Neuronal stem cell (in vitro differentiated cells): ENCODE data around the gene UFD1.

Source experiments
- DNase-seq: peaks from one replicate; pipeline ENCODE4 v3.0.0-alpha.2; 2013; ENCODE audit warnings: low spot score
- H2AFZ ChIP-seq: one replicate; pipeline ENCODE4 v1.6.1; 2013; ENCODE audit warnings: mild to moderate bottlenecking, low read length, inconsistent platforms
- H2AK5ac ChIP-seq: 2 replicates; pipeline ENCODE4 v1.6.1; 2013; ENCODE audit warnings: low read depth, mild to moderate bottlenecking, inconsistent platforms, low read length, moderate library complexity, mixed read lengths
- H2BK120ac ChIP-seq: 2 replicates; pipeline ENCODE4 v1.6.1; 2013; ENCODE audit warnings: low read depth, mild to moderate bottlenecking, inconsistent platforms, low read length, moderate library complexity, mixed read lengths
- H2BK12ac ChIP-seq: one replicate; pipeline ENCODE4 v1.6.1; 2013; ENCODE audit warnings: low read length, inconsistent platforms
- H2BK15ac ChIP-seq: 2 replicates; pipeline ENCODE4 v1.6.1; 2013; ENCODE audit warnings: mild to moderate bottlenecking, low read length, inconsistent platforms, mixed read lengths
- H2BK5ac ChIP-seq: one replicate; pipeline ENCODE4 v1.6.1; 2013; ENCODE audit warnings: inconsistent platforms, mild to moderate bottlenecking, low read length, moderate library complexity
- H3K14ac ChIP-seq: one replicate; pipeline ENCODE4 v1.6.1; 2013; ENCODE audit warnings: low read length, inconsistent platforms
- H3K18ac ChIP-seq: 2 replicates; pipeline ENCODE4 v1.6.1; 2013; ENCODE audit warnings: low read length, inconsistent platforms
- H3K23ac ChIP-seq: 2 replicates; pipeline ENCODE4 v1.6.1; 2013; ENCODE audit warnings: low read depth, mild to moderate bottlenecking, mixed read lengths, low read length, inconsistent platforms; ENCODE audit not compliant: poor library complexity
- H3K27ac ChIP-seq: replicated peaks from 3 replicates; pipeline ENCODE4 v1.5.1; 2013; ENCODE audit warnings: low read length, inconsistent platforms
- H3K27me3 ChIP-seq, 3 experiments: 2 replicates each; pipeline ENCODE4 v1.6.1; 2013; ENCODE audit warnings: low read length in 3 of 3, mild to moderate bottlenecking in 2 of 3, inconsistent platforms in 1 of 3, low read depth in 1 of 3, mixed read lengths in 1 of 3, moderate library complexity in 1 of 3; ENCODE audit not compliant: control insufficient read depth in 3 of 3, insufficient read depth in 3 of 3
- H3K36me3 ChIP-seq, 2 donors: replicated peaks in 1 of 2; 2 replicates each; pipeline ENCODE4 v1.6.1; 2013; ENCODE audit warnings: low read length in 2 of 2; ENCODE audit not compliant: control insufficient read depth in 2 of 2, insufficient read depth in 2 of 2
- H3K4ac ChIP-seq: 2 replicates; pipeline ENCODE4 v1.6.1; 2013; ENCODE audit warnings: inconsistent platforms, mild to moderate bottlenecking, low read length, moderate library complexity
- H3K4me1 ChIP-seq, 2 donors: 1 replicate in 1 of 2; 2 replicates in 1 of 2; pipeline ENCODE4 v1.6.1; 2013; ENCODE audit warnings: low read length in 2 of 2, low read depth in 1 of 2; ENCODE audit not compliant: control insufficient read depth in 2 of 2, insufficient read depth in 1 of 2
- H3K4me2 ChIP-seq: one replicate; pipeline ENCODE4 v1.6.1; 2013; ENCODE audit warnings: mild to moderate bottlenecking, low read length, inconsistent platforms; ENCODE audit not compliant: insufficient read depth, poor library complexity, severe bottlenecking
- H3K4me3 ChIP-seq, 2 donors: 2 replicates each; pipeline ENCODE4 v1.5.1; 2013; ENCODE audit warnings: low read length in 2 of 2, mild to moderate bottlenecking in 2 of 2, inconsistent platforms in 1 of 2, moderate library complexity in 1 of 2
- H3K79me1 ChIP-seq: one replicate; pipeline ENCODE4 v1.6.1; 2013; ENCODE audit warnings: low read depth, mild to moderate bottlenecking, inconsistent platforms, low read length, moderate library complexity
- H3K9ac ChIP-seq: one replicate; pipeline ENCODE4 v1.6.1; 2013; ENCODE audit warnings: mild to moderate bottlenecking, low read depth, low read length, inconsistent platforms; ENCODE audit not compliant: poor library complexity
- H3K9me3 ChIP-seq, 2 donors: replicated peaks in 1 of 2; 2 replicates each; pipeline versions ENCODE3 to v1.6.1; 2013; ENCODE audit warnings: low read length in 2 of 2, mild to moderate bottlenecking in 2 of 2, inconsistent platforms in 1 of 2, low read depth in 1 of 2, mixed read lengths in 1 of 2, moderate library complexity in 1 of 2; ENCODE audit not compliant: control insufficient read depth in 2 of 2, insufficient read depth in 1 of 2
- H4K8ac ChIP-seq: one replicate; pipeline ENCODE4 v1.6.1; 2013; ENCODE audit warnings: low read depth, mild to moderate bottlenecking, inconsistent platforms, low read length, moderate library complexity
- H4K91ac ChIP-seq: one replicate; pipeline ENCODE4 v1.6.1; 2013; ENCODE audit warnings: low read length, low read depth, mild to moderate bottlenecking, inconsistent platforms; ENCODE audit not compliant: poor library complexity
- whole genome bisulfite sequencing, 2 donors: extraction: QIAGEN DNeasy Blood & Tissue Kit; methylation state at CpG; one replicate each; pipeline ENCODE4 v1.1.7; 2013; ENCODE audit warnings: missing lambda C conversion rate in 2 of 2, mixed read lengths in 1 of 2; ENCODE audit not compliant: insufficient read length in 2 of 2, insufficient replicate concordance in 1 of 2; ENCODE audit errors: extremely low coverage in 2 of 2; 5-methylcytosine and 5-hydroxymethylcytosine counted together

Gene UFD1

DNA sequence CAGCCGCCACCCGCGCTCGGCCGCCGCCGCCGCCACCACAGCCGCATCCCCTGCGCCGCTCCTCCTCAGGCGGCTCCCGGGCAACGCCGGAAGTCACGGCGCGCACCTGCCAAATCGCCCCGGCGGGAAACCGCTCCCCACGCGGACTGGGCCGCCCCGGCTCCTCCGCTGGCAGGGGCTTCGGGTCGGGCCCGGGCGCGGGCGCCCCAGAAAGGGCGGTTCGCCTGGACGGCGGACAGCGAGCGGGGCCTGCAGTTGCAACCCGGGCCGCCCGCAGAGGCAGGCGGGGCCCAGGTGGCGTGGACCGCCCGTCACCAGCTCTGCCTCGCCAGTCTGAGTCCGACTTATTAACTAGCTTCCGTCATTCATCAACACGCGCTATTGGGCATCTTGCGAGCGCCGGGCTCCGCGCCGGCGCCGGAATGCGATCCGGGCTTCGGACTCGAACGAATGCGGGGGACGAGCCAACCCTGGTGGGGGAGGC lies 47.3 kb downstream of the UFD1 start, which contains the start of gene HIRA:
Gene HIRA (minus strand): TSS at position 85 of the 484 bp plus-strand sequence. CDS start 257 bp downstream, outside the sequence.
- DNase-seq: peak; percentile 86
- Histone ChIP-seq H2BK12ac (no peak within 1 kb of the TSS), H3K4me1 (peaks cover 5 to 18% of the 10 kb centered on the region in 2 donors), H3K9ac (peak within 1 kb of the TSS; percentile 96), H3K36me3 (peaks cover 15 to 39% of the 10 kb centered on the region in 2 donors), H3K27me3 (no peaks in the 10 kb centered on the region), H2BK15ac (no peak within 1 kb of the TSS), H3K18ac (peak within 1 kb of the TSS; percentile 97), H2AK5ac (peak within 1 kb of the TSS; percentile 81), H3K9me3 (no peaks in the 10 kb centered on the region), H3K4ac (no peak within 1 kb of the TSS), H3K79me1 (peaks cover 3% of the 10 kb centered on the region), H3K27ac (peak within 1 kb of the TSS; percentile 87), H2AFZ (peak within 1 kb of the TSS; percentile 91), H3K23ac (peak within 1 kb of the TSS; percentile 100), H3K4me3 (peak within 1 kb of the TSS; percentile 94 to 95), H3K14ac (peak within 1 kb of the TSS; percentile 39), H2BK120ac (peak within 1 kb of the TSS; percentile 0), H3K4me2 (peak within 1 kb of the TSS; percentile 96), H4K8ac (no peak within 1 kb of the TSS), H2BK5ac (peak within 1 kb of the TSS; percentile 93), H4K91ac (peak within 1 kb of the TSS; percentile 50)
- no CpG with 5 or more reads among the region's 66 CpGs for WGBS, 2 donors

DNA sequence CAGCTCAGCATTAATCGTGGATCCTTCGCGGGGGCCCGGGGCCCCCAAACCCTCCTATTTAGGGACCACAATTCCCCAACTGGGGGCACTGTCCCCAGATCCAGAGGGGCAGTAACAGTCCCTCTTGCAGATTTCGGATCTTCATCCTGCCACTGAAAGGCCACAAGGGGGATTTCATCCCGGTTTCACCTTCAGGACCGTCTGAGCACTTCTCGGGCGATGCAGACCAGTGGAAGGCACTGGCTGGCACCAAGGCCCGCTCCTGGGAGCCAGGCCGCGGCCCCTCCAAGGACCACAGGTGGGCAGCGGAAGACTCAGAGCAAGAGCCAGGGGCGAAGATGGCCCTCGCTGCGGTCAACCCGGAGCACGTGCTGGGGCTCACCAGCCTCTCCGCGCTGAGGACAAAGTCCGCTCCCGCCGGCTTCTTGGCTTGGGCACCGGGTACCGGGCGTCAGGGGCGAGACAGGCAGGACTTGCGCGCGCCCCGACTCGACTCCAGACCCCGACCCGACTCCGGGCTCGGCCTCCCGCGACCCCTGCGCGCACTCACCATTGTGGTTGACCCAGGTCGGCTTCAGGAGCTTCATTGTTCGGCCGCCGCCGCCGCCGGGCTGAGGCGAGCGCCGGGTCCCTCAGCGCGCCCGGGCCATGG lies 48.0 kb downstream of the UFD1 start:
- Histone ChIP-seq H3K27ac (no peak overlapping the region), H2AFZ (peak overlapping the region; percentile 78), H3K4ac (no peak overlapping the region), H2BK5ac (peak overlapping the region; percentile 35), H3K18ac (peak overlapping the region; percentile 88), H3K4me3 (peak overlapping the region; percentile 94 to 95), H3K9me3 (no peaks in the 10 kb centered on the region), H3K4me2 (peak overlapping the region; percentile 66), H3K27me3 (no peaks in the 10 kb centered on the region), H2BK15ac (no peak overlapping the region), H3K23ac (peak overlapping the region; percentile 100), H3K79me1 (peaks cover 3% of the 10 kb centered on the region), H2BK120ac (peak overlapping the region; percentile 0), H3K14ac (no peak overlapping the region), H3K9ac (peak overlapping the region; percentile 86), H4K8ac (no peak overlapping the region), H3K36me3 (peaks cover 14 to 39% of the 10 kb centered on the region in 2 donors), H4K91ac (no peak overlapping the region), H2BK12ac (no peak overlapping the region), H3K4me1 (peaks cover 5 to 18% of the 10 kb centered on the region in 2 donors), H2AK5ac (no peak overlapping the region)
- no CpG with 5 or more reads among the region's 53 CpGs for WGBS, 2 donors
- DNase-seq: peak; percentile 39

DNA sequence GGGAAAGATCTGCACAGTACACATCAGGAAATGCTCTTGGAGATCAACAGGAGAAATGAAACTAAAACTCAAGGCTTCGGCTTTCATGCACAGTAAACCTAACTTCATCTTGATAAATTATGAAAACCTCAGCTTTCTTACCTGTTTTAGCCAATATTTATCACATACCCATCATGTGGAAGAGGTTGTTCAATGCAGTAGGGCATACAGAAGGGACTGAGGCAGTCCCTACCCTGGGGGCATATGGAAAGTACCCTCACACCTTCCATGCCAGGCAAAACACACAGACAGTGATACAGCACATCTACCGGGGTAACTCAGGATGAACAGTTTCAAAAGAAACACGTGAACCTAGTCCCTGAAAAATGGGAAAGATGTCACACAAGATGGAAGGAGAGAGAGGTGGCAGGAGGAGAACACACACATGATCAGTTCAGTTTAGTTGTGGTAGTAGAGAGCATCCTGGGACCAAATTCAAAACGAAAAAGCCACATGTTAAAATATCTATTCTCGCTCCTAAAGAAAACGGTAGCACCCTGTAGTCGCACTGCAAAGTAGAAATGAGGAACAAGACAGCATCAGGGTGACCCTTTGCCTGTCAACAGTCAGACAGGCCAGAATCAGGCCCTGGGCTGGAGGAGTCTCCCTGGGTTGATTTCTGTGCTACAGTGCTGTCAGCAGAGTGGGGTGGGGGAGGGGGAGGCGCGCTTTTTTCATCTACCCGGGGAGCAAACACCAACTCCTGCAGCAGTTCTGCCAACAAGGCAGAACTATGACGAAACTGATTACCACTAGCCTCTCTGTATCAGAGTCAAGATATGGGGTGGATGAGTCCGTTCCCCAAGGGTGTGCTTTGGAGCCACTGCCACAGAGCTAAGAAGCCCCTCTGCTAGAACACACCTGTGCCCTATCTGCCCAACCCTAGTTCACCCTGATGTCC lies 48.8 kb downstream of the UFD1 start:
- H2BK15ac ChIP-seq: no peak overlapping the region
- no peak overlapping the region for H4K8ac ChIP-seq
- H2BK120ac ChIP-seq: no peak overlapping the region
- H2AK5ac ChIP-seq: no peak overlapping the region
- H3K79me1 ChIP-seq: peaks cover 4% of the 10 kb centered on the region
- H3K36me3 ChIP-seq: peaks cover 10 to 34% of the 10 kb centered on the region in 2 donors
- no peaks in the 10 kb centered on the region for H3K27me3 ChIP-seq
- H3K18ac ChIP-seq: no peak overlapping the region
- H3K4me2 ChIP-seq: peak overlapping the region; percentile 66
- H4K91ac ChIP-seq: no peak overlapping the region
- H3K4me3 ChIP-seq: peak overlapping the region; percentile 94 to 95
- no peak overlapping the region for H3K4ac ChIP-seq
- no peaks in the 10 kb centered on the region for H3K9me3 ChIP-seq
- no peak overlapping the region for H2BK5ac ChIP-seq
- no peak overlapping the region for H3K14ac ChIP-seq
- H3K9ac ChIP-seq: no peak overlapping the region
- no peak overlapping the region for H3K23ac ChIP-seq
- DNase-seq: no peak
- WGBS, 2 donors: no CpG with 5 or more reads among the region's 12 CpGs
- no peak overlapping the region for H2BK12ac ChIP-seq
- no peak overlapping the region for H3K27ac ChIP-seq
- peak overlapping the region; percentile 78 for H2AFZ ChIP-seq
- H3K4me1 ChIP-seq: peaks cover 5 to 18% of the 10 kb centered on the region in 2 donors

DNA sequence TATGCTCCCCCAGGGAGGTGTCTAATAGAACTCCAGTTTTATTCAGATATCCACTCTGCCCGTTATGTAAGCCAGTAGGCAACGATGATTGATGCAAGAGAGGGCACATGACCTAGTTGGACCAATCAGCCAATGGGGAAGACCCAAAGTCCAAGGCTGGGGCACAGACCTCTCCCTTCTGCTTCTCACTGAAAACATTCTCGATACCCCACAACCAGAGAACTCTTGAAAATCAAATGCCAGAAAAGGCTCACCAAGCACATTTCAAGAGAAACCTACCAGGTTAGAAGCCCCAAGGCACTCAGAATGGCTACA lies 54.9 kb downstream of the UFD1 start:
- Histone ChIP-seq H2BK120ac (no peak overlapping the region), H3K27me3 (no peaks in the 10 kb centered on the region), H2AK5ac (no peak overlapping the region), H2BK15ac (no peak overlapping the region), H2AFZ (no peak overlapping the region), H3K23ac (no peak overlapping the region), H3K9ac (no peak overlapping the region), H2BK5ac (no peak overlapping the region), H3K18ac (no peak overlapping the region), H4K8ac (no peak overlapping the region), H3K4me2 (no peak overlapping the region), H3K4ac (no peak overlapping the region), H3K79me1 (peaks cover 21% of the 10 kb centered on the region), H3K9me3 (no peaks in the 10 kb centered on the region), H3K14ac (no peak overlapping the region), H3K27ac (no peak overlapping the region), H3K4me1 (peaks cover 0 to 8% of the 10 kb centered on the region in 2 donors), H2BK12ac (no peak overlapping the region), H3K36me3 (peaks cover 7 to 29% of the 10 kb centered on the region in 2 donors), H4K91ac (no peak overlapping the region), H3K4me3 (no peak overlapping the region)
- WGBS, 2 donors: no CpG with 5 or more reads among the region's 3 CpGs
- DNase-seq: no peak
